Measurements from ENCODE around the gene NKPD1.

DNA sequence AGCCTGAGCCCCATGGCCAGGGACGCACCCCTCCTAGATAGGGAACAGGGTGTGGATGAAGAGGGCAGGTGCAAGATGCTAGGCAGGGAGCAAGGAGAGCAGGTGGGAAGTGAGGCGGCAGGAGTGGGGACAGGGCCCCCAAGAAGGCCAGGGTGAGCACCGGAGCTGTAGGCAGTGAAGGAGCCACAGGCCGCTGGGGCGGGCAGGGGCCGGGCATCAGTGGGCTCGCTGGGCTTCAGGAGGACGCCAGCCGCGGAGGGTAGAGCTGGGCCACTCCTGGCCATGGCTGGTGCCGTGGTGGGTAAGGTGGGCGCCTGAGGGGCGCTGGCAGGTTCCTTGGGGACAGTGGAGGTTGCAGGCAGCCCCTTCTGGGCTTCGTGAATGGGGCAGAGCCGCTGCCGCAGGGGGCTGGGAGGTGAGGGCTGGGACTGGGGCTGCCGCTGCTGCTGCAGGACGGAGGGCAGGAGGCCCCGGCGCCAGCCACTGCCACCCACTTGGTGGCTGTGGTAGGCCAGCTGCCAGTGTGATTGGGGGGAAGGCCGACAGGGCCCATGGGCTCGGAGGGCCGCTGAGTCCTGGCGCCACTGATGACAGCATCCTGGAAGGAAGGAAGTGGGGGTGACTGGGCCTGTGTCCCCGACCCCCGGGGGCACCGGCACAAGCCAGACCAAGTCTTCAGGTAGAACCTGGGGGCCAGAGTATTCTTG, 2.1 kb downstream of the NKPD1 start:
- TF ChIP-seq, protein P1, sequence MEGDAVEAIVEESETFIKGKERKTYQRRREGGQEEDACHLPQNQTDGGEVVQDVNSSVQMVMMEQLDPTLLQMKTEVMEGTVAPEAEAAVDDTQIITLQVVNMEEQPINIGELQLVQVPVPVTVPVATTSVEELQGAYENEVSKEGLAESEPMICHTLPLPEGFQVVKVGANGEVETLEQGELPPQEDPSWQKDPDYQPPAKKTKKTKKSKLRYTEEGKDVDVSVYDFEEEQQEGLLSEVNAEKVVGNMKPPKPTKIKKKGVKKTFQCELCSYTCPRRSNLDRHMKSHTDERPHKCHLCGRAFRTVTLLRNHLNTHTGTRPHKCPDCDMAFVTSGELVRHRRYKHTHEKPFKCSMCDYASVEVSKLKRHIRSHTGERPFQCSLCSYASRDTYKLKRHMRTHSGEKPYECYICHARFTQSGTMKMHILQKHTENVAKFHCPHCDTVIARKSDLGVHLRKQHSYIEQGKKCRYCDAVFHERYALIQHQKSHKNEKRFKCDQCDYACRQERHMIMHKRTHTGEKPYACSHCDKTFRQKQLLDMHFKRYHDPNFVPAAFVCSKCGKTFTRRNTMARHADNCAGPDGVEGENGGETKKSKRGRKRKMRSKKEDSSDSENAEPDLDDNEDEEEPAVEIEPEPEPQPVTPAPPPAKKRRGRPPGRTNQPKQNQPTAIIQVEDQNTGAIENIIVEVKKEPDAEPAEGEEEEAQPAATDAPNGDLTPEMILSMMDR (IDR thresholded peaks at IDR 0.05), result no peak
- TF ChIP-seq POLR2A (IDR thresholded peaks at IDR 0.05) (no peak), EP300 (IDR thresholded peaks at IDR 0.05) (no peak)
